Upper lobe of left lung (tissue), 4 donors: ENCODE results near the gene CEP55.

Experiments
- CTCF ChIP-seq, 6 experiments: fragments of 450-650 bp in 4 of 6; fragments of 200-600 bp in 2 of 6; sonication (generic) in 2 of 6; IDR thresholded peaks; one replicate each; pipeline ENCODE4 v1.5.1; 2016 to 2019; ENCODE audit warnings: antibody characterized with exemption in 6 of 6
- POLR2A ChIP-seq, 4 donors: fragments of 450-650 bp; IDR thresholded peaks; one replicate each; pipeline ENCODE4 v1.5.1; 2016 to 2017; ENCODE audit warnings: antibody characterized with exemption in 4 of 4, mild to moderate bottlenecking in 2 of 4

DNA sequence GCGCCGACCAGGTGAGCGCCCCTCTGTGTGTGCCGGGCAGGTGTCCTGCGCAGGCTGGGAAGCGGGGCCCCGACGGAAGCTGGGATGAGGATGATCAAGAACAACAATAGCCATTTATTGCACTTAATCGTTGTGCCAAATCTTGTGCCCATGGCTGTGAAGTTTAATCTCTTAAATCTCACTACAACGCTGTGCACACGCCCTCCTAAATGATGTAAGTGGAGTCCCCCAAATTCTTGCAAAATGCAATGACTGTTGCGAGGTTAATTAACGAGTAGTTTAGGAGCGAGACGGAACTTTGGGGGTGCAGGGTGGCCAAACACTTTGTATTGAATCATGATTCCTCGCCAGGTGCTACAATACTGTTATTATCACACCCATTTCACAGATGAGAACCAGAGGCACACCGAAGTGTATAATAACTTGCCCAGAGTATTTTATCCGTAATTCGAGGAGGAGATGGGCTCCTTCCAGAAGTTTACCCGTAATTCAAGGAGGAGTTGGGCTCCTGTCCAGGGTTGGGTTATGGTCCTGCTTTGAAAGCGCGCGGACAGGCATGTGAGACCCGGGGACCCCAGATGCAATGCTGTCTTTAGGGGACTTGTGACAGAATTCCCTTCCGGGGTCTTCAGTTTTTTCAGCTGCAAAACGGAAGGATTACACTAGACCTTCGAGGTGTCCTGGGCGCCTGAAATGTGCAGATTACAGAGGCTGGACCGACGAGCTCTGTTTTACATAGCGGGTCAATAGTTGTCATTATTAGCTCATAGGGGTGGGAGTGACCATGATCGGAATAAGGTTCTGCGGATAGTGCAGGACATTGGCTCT, 71.1 kb downstream of the CEP55 start:
- TF ChIP-seq CTCF (IDR thresholded peaks at IDR 0.05), result no peak
- no peak for TF ChIP-seq POLR2A (IDR thresholded peaks at IDR 0.05)
